Measurements from ENCODE around the gene TMEM37. TPM values are rescaled to one million over a fixed set of nuclear protein-coding genes. Genes with fewer than 3 reads are reported as not detected.
"Not testable (repeated sequence)": the region's sequence is repeated elsewhere in the genome, so short reads cannot be mapped to it uniquely, and the experiment has no call there.

Gene TMEM37
- total RNA-seq, 5 donors from 2014 or later (not counting 1 experiment from before 2014, with no cell fraction given), result 0.44 to 0.60 TPM; not detected in 3

DNA sequence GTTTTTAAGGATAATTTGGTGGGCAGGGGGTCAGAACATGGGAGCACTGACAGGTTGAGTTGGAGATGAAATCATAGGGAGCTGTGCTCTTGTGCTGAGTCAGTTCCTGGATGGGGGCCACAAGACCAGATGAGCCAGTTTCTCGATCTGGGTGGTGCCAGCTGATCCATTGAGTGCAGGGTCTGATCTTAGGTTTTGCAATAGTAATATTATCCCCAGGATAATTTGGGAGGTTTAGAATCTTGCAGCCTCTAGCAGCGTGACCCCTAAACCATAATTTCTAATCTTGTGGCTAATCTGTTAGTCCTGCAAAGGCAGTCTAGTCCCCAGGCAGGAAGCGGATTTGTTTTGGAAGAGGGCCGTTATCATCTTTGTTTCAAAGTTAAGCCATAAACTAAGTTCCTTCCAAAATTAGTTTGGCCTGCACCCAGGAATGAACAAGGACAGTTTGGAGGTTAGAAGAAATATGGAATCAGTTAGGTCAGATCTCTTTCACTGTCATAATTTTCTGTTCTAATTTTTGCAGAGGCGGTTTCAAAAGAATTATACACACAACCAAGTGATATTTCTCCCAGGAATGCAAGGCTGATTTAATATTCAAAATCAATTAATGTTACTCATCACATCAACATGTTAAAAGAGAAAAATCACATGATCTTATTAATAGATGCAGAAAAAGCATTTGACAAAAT is 41.9 kb upstream of the TMEM37 start:
- no peak for ATAC-seq (replicated peaks in 1 of 4)
- no peaks in the 10 kb centered on the region for H3K9me3 ChIP-seq
- H3K4me3 ChIP-seq (ENCODE audit: control insufficient read depth in 1 of 2, extremely low read depth in 1 of 2, low read length in 1 of 2), result no peak overlapping the region
- no peaks in the 10 kb centered on the region for H3K36me3 Mint-ChIP-seq
- peaks cover 0 to 5% (median 0%) of the 10 kb centered on the region in 3 donors for H3K4me1 Mint-ChIP-seq
- H3K9me3 Mint-ChIP-seq, result no peaks in the 10 kb centered on the region
- no peak overlapping the region for H3K4me3 Mint-ChIP-seq
- no peaks in the 10 kb centered on the region for H3K36me3 ChIP-seq (ENCODE audit: control insufficient read depth in 2 of 2, extremely low read depth in 1 of 2, insufficient read depth in 1 of 2, low read length in 1 of 2)
- no peak overlapping the region for H3K27ac ChIP-seq (ENCODE audit: low read length)
- CTCF ChIA-PET, result no interaction called here
- POLR2A ChIA-PET, result no interaction called here
- H3K4me1 ChIP-seq (ENCODE audit: control insufficient read depth in 1 of 2, extremely low read depth in 1 of 2, insufficient read depth in 2 of 2, low read length in 2 of 2), result no peaks in the 10 kb centered on the region
- peaks cover 0 to 6% of the 10 kb centered on the region in 2 experiments for H3K27me3 ChIP-seq (replicated peaks in 1 of 2; ENCODE audit: control insufficient read depth in 2 of 2, extremely low read depth in 1 of 2, insufficient read depth in 2 of 2, low read length in 1 of 2)
- DNase-seq, result no peak
- no CpG with 5 or more reads among the region's 5 CpGs for WGBS (ENCODE audit: insufficient coverage)
- H3K27ac Mint-ChIP-seq, result no peak overlapping the region
- H3K27me3 Mint-ChIP-seq, result peaks cover 5 to 9% of the 10 kb centered on the region in 2 donors

DNA sequence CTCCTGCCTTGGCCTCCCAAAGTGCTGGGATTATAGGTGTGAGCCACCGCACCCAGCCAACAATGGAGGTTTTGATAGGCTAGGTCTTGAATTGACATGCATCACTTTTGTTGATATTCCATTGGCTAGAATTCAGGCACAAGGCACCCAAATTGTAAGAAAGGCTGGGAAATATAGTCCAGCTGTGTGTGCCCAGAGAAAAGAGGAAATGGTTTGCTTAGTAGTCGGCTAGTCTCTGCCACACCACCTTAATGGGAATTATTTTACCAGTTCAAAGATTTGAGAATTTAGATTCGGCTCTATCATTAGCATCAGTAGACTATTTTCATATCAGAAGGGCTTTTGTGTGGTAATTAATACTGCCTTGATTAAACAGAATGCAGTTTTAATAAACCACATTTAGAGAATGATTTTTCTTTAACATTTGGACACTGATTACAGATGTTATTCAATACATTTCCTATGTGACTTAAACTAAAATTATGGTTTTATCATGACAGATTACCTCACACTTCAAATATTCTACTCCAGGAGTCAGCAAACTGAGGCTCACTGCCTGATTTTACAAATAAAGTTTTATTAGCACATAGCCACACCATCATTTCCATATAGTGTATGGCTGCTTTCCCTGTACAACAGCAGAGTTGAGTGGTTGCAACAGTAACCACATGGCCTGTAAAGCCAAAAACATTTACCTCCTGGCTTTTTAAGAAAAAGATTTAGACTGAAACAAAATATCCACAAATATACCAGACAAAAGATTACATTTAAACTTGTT is 37.5 kb upstream of the TMEM37 start:
- Mint-ChIP-seq H3K36me3 (no peaks in the 10 kb centered on the region), H3K4me1 (no peaks in the 10 kb centered on the region), H3K27me3 (peaks cover 2 to 3% of the 10 kb centered on the region in 2 donors), H3K9me3 (no peaks in the 10 kb centered on the region), H3K4me3 (no peak overlapping the region), H3K27ac (no peak overlapping the region)
- H3K9me3 ChIP-seq, result no peaks in the 10 kb centered on the region
- no peak for DNase-seq
- no peak for ATAC-seq (replicated peaks in 1 of 4)
- no peaks in the 10 kb centered on the region for H3K4me1 ChIP-seq (ENCODE audit: control insufficient read depth in 1 of 2, extremely low read depth in 1 of 2, insufficient read depth in 2 of 2, low read length in 2 of 2)
- POLR2A ChIA-PET, result no interaction called here
- H3K27me3 ChIP-seq (replicated peaks in 1 of 2; ENCODE audit: control insufficient read depth in 2 of 2, extremely low read depth in 1 of 2, insufficient read depth in 2 of 2, low read length in 1 of 2), result peaks cover 0 to 9% of the 10 kb centered on the region in 2 experiments
- H3K4me3 ChIP-seq (ENCODE audit: control insufficient read depth in 1 of 2, extremely low read depth in 1 of 2, low read length in 1 of 2), result no peak overlapping the region
- WGBS (ENCODE audit: insufficient coverage), result 100% methylated on average over 1 of the region's 3 CpGs
- H3K27ac ChIP-seq (ENCODE audit: low read length), result no peak overlapping the region
- CTCF ChIA-PET, result no interaction called here
- no peaks in the 10 kb centered on the region for H3K36me3 ChIP-seq (ENCODE audit: control insufficient read depth in 2 of 2, extremely low read depth in 1 of 2, insufficient read depth in 1 of 2, low read length in 1 of 2)

DNA sequence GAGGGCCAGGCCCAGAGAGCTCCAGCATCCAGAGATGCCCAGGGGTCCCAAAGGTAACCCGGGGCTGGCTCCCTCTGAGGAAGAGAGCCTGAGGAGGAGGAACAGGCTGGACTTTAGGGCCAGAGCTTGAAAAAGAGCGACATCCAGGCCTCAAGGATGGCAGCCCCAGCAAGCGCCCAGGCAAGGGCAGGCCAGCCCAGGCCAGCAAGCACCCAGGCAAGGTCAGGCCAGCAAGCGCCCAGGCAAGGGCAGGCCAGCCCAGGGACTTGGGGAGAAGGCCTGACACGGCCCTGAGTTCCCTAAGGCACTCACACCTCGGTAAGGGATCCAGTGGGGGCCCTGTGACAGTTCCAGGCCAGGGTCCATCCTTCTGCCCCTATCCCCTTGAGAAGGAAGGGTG is 34.5 kb upstream of the TMEM37 start:
- Mint-ChIP-seq H3K4me3 (no peak overlapping the region), H3K9me3 (no peaks in the 10 kb centered on the region), H3K27ac (no peak overlapping the region), H3K4me1 (no peaks in the 10 kb centered on the region), H3K36me3 (no peaks in the 10 kb centered on the region), H3K27me3 (peaks cover 3 to 11% of the 10 kb centered on the region in 2 donors)
- peaks cover 0 to 16% of the 10 kb centered on the region in 2 experiments for H3K27me3 ChIP-seq (replicated peaks in 1 of 2; ENCODE audit: control insufficient read depth in 2 of 2, extremely low read depth in 1 of 2, insufficient read depth in 2 of 2, low read length in 1 of 2)
- ChIA-PET CTCF (no interaction called here), POLR2A (no interaction called here)
- H3K4me1 ChIP-seq (ENCODE audit: control insufficient read depth in 1 of 2, extremely low read depth in 1 of 2, insufficient read depth in 2 of 2, low read length in 2 of 2), result no peaks in the 10 kb centered on the region
- no peak for ATAC-seq (replicated peaks in 1 of 4)
- no peak for DNase-seq
- H3K4me3 ChIP-seq (ENCODE audit: control insufficient read depth in 1 of 2, extremely low read depth in 1 of 2, low read length in 1 of 2), result no peak overlapping the region
- H3K36me3 ChIP-seq (ENCODE audit: control insufficient read depth in 2 of 2, extremely low read depth in 1 of 2, insufficient read depth in 1 of 2, low read length in 1 of 2), result no peaks in the 10 kb centered on the region
- 67% methylated on average over 4 of the region's 6 CpGs for WGBS (ENCODE audit: insufficient coverage)
- H3K27ac ChIP-seq (ENCODE audit: low read length), result no peak overlapping the region
- no peaks in the 10 kb centered on the region for H3K9me3 ChIP-seq

DNA sequence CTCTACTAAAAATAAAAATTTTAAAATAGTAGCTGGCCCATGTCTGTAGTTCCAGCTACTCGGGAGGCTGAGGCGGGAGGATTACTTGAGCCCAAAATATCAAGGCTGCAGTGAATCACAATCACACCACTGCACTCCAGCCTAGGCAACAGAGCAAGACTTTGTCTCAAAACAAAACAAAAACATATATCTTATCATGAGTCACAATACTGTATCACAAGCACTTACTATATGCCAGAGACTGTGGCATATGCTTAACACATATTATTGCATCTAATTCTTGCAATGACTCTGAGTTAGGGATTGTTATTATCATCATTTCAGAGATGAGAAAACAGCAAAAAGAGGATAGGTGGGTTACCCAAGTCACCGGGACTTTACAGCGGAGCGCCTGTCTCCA is 29.5 kb upstream of the TMEM37 start:
- CTCF ChIA-PET, result no interaction called here
- H3K27me3 Mint-ChIP-seq, result peaks cover 3 to 13% of the 10 kb centered on the region in 2 donors
- H3K4me1 Mint-ChIP-seq, result no peaks in the 10 kb centered on the region
- 89% methylated on average over 5 of the region's 5 CpGs for WGBS (ENCODE audit: insufficient coverage)
- POLR2A ChIA-PET, result no interaction called here
- H3K36me3 Mint-ChIP-seq, result no peaks in the 10 kb centered on the region
- H3K4me3 Mint-ChIP-seq, result no peak overlapping the region
- H3K27ac Mint-ChIP-seq, result no peak overlapping the region
- H3K9me3 Mint-ChIP-seq, result no peaks in the 10 kb centered on the region
- ATAC-seq (replicated peaks in 1 of 4), result no peak
- DNase-seq, result no peak
- Histone ChIP-seq H3K36me3 (ENCODE audit: control insufficient read depth in 2 of 2, extremely low read depth in 1 of 2, insufficient read depth in 1 of 2, low read length in 1 of 2) (no peaks in the 10 kb centered on the region), H3K4me3 (ENCODE audit: control insufficient read depth in 1 of 2, extremely low read depth in 1 of 2, low read length in 1 of 2) (no peak overlapping the region), H3K27me3 (replicated peaks in 1 of 2; ENCODE audit: control insufficient read depth in 2 of 2, extremely low read depth in 1 of 2, insufficient read depth in 2 of 2, low read length in 1 of 2) (peaks cover 0 to 19% of the 10 kb centered on the region in 2 experiments), H3K27ac (ENCODE audit: low read length) (no peak overlapping the region), H3K4me1 (ENCODE audit: control insufficient read depth in 1 of 2, extremely low read depth in 1 of 2, insufficient read depth in 2 of 2, low read length in 2 of 2) (no peaks in the 10 kb centered on the region), H3K9me3 (no peaks in the 10 kb centered on the region)

DNA sequence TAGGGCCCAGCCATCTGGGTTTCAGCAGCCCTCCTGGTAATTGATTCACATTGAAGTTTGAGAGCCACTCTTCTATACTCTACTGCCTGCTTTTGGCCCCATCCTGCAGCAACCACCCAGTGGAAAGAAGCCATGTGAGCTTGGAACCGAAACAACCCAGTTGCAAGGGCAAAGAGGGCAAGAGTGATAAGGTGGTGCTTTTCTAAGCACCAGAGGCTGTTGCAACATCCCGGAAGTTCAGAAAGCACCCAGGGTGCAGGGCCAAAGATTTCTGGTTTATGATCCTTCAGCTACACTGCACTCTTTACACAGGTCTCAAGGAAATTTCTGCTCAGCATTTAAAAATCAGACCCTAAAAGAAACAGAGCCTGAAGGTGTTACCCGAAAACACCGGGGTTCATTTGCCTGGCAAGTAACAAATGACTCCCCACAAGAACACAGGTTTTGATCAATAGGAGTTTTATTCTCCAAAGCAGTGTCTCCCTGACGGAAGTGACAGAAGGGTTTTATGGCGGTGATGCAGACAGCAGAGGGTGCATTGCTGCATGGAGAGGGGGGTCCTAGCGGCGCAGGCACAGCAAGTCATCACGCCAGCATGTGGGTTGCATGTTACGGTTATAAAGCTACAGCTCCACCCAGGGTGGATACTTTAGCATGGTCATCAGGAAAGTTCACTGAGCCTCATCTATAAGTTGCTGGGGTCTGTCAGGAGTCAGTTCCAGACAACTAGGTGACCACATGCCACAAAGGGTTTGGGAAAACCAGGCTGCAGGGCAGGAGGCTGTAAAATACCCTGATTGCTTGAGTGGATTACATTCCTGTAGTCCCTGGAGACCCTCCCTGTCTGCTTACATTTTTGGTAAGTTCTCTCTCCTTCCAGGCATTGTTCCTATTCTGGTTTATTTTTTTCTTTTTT is 28.8 kb upstream of the TMEM37 start:
- CTCF ChIA-PET, result interaction anchor here in 1 of 2 donors (0.5 kb wide), 1 partner anchor 1278 kb away, joined by 5 read pairs; no protein-coding TSS in a partner anchor
- H3K4me3 Mint-ChIP-seq, result no peak overlapping the region
- WGBS (ENCODE audit: insufficient coverage), result 92% methylated on average over 7 of the region's 10 CpGs

DNA sequence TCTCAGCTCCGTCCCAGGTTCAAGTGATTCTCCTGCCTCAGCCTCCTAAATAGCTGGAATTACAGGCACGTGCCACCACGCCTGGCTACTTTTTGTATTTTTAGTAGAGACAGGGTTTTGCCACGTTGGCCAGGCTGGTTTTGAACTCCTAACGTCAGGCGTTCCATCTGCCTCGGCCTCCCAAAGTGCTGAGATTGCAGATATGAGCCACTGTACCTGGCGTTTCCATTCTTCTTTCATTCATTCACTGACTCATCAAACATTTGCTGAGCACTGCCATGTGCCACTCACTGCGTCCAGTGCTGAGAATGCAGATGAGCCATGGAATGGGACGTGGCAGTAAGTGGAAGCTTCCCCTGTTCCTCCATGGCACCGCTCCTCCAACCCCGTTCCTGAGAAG is 28.0 kb upstream of the TMEM37 start:
- H3K27ac ChIP-seq (ENCODE audit: low read length); H3K4me3 ChIP-seq (ENCODE audit: control insufficient read depth in 1 of 2, extremely low read depth in 1 of 2, low read length in 1 of 2); ATAC-seq (replicated peaks in 1 of 4); H3K4me3 Mint-ChIP-seq; DNase-seq; POLR2A ChIA-PET; H3K9me3 Mint-ChIP-seq; H3K4me1 Mint-ChIP-seq; H3K27ac Mint-ChIP-seq; H3K4me1 ChIP-seq (ENCODE audit: control insufficient read depth in 1 of 2, extremely low read depth in 1 of 2, insufficient read depth in 2 of 2, low read length in 2 of 2); H3K36me3 ChIP-seq (ENCODE audit: control insufficient read depth in 2 of 2, extremely low read depth in 1 of 2, insufficient read depth in 1 of 2, low read length in 1 of 2); H3K36me3 Mint-ChIP-seq; H3K9me3 ChIP-seq: not testable (repeated sequence)
- CTCF ChIA-PET, result interaction anchor here in 1 of 2 donors (0.5 kb wide), 1 partner anchor 1277 kb away, joined by 5 read pairs; no protein-coding TSS in a partner anchor
- H3K27me3 ChIP-seq (replicated peaks in 1 of 2; ENCODE audit: control insufficient read depth in 2 of 2, extremely low read depth in 1 of 2, insufficient read depth in 2 of 2, low read length in 1 of 2), result peaks cover 0 to 22% of the 10 kb centered on the region in 2 experiments
- 69% methylated on average over 7 of the region's 12 CpGs for WGBS (ENCODE audit: insufficient coverage)
- peaks cover 0 to 18% of the 10 kb centered on the region in 2 donors for H3K27me3 Mint-ChIP-seq

More for the DNA sequence above, 28.8 kb upstream of the TMEM37 start:
- Histone ChIP-seq H3K4me1 (ENCODE audit: control insufficient read depth in 1 of 2, extremely low read depth in 1 of 2, insufficient read depth in 2 of 2, low read length in 2 of 2) (no peaks in the 10 kb centered on the region), H3K36me3 (ENCODE audit: control insufficient read depth in 2 of 2, extremely low read depth in 1 of 2, insufficient read depth in 1 of 2, low read length in 1 of 2) (no peaks in the 10 kb centered on the region), H3K27me3 (replicated peaks in 1 of 2; ENCODE audit: control insufficient read depth in 2 of 2, extremely low read depth in 1 of 2, insufficient read depth in 2 of 2, low read length in 1 of 2) (peaks cover 0 to 23% of the 10 kb centered on the region in 2 experiments), H3K4me3 (ENCODE audit: control insufficient read depth in 1 of 2, extremely low read depth in 1 of 2, low read length in 1 of 2) (no peak overlapping the region), H3K27ac (ENCODE audit: low read length) (no peak overlapping the region), H3K9me3 (no peaks in the 10 kb centered on the region)
- Mint-ChIP-seq H3K27ac (no peak overlapping the region), H3K9me3 (no peaks in the 10 kb centered on the region), H3K36me3 (no peaks in the 10 kb centered on the region), H3K27me3 (peaks cover 3 to 20% of the 10 kb centered on the region in 2 donors), H3K4me1 (no peaks in the 10 kb centered on the region)
- no peak for DNase-seq
- POLR2A ChIA-PET, result no interaction called here
- no peak for ATAC-seq (replicated peaks in 1 of 4)

Measured in T-cell (primary cell).